Activated CD8-positive, alpha-beta memory T cell treated with anti-CD3 and anti-CD28 coated beads, Interleukin-2, amount 10 ng/mL, durations not matched to agents 7 days and 5 days (primary cell): Measurements from ENCODE around the gene LUZP2. TPM values are rescaled to one million over a fixed set of nuclear protein-coding genes. Genes with fewer than 3 reads are reported as not detected.

ENCODE experiments used
- ATAC-seq: fragments of 150-1000 bp; cut with Tn5 transposase; one replicate; pipeline ENCODE4 v1.10.0; 2021; ENCODE audit warnings: moderate library complexity
- CTCF ChIA-PET: fragments of 350-600 bp; sonication (Branson Sonifier 250); formaldehyde crosslinking; loops from one replicate; lab custom pipeline; 2021; ENCODE audit warnings: antibody characterized with exemption; lab: Charles Lee
- DNase-seq: peaks from one replicate; pipeline ENCODE4 v3.0.0-alpha.2; 2020
- H3K27ac Mint-ChIP-seq: one replicate; pipeline ENCODE4 v1.8.0; 2021; ENCODE audit warnings: mild to moderate bottlenecking, mixed read lengths
- H3K27me3 Mint-ChIP-seq: one replicate; pipeline ENCODE4 v1.8.0; 2021; ENCODE audit warnings: mixed read lengths
- H3K36me3 Mint-ChIP-seq: one replicate; pipeline ENCODE4 v1.8.0; 2021; ENCODE audit warnings: mild to moderate bottlenecking, mixed read lengths
- H3K4me1 Mint-ChIP-seq: one replicate; pipeline ENCODE4 v1.8.0; 2021; ENCODE audit warnings: mixed read lengths
- H3K4me3 Mint-ChIP-seq: one replicate; pipeline ENCODE4 v1.8.0; 2021; ENCODE audit warnings: mild to moderate bottlenecking, moderate library complexity, mixed read lengths
- H3K9me3 Mint-ChIP-seq: one replicate; pipeline ENCODE4 v1.8.0; 2022; ENCODE audit warnings: low read depth, mixed read lengths
- total RNA-seq, 2 experiments: library from RNA; stranded (reverse); gene quantifications; one replicate each; pipeline ENCODE4 v1.2.3, GENCODE V29; 2021

Gene LUZP2
- total RNA-seq, 2 experiments from 2014 or later: not detected

- Mint-ChIP-seq H3K27ac (no peak overlapping the region), H3K4me3 (no peak overlapping the region), H3K27me3 (no peaks in the 10 kb centered on the region)
Observed at GRCh38 chr11:24679821-24680351, 183.0 kb downstream of the LUZP2 start.

DNA sequence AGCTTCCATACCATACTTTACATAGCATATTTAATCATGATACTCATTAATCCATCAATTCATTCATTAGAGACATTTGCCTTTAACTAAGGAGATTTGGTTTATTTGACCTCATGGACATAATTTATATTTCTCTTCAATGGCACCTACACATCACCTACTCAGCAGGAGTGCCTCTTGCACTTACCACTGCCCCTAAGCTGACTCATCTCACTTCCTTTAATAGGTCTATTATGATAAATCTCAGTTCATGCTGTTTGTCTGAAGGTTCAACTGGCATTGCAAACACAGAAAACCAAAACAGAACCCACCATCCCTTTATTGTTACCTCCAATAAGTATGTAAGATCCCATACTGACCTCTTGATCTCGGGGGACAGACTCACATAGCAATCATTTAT, 186.7 kb downstream of the LUZP2 start:
- H3K27me3 Mint-ChIP-seq: no peaks in the 10 kb centered on the region
- CTCF ChIA-PET: no interaction called here
- H3K4me1 Mint-ChIP-seq: no peaks in the 10 kb centered on the region
- no peak overlapping the region for H3K27ac Mint-ChIP-seq
- H3K4me3 Mint-ChIP-seq: no peak overlapping the region
- no peaks in the 10 kb centered on the region for H3K36me3 Mint-ChIP-seq
- ATAC-seq (no peak), DNase-seq (no peak)
- H3K9me3 Mint-ChIP-seq: peaks cover 14% of the 10 kb centered on the region

More at GRCh38 chr11:24679821-24680351, 183.0 kb downstream of the LUZP2 start:
- ATAC-seq (no peak), DNase-seq (no peak)
- Mint-ChIP-seq H3K4me1 (no peaks in the 10 kb centered on the region), H3K9me3 (peaks cover 12% of the 10 kb centered on the region), H3K36me3 (no peaks in the 10 kb centered on the region)
- CTCF ChIA-PET: no interaction called here

- H3K27me3 Mint-ChIP-seq: no peaks in the 10 kb centered on the region
- ATAC-seq (no peak), DNase-seq (no peak)
- no peaks in the 10 kb centered on the region for H3K4me1 Mint-ChIP-seq
- CTCF ChIA-PET: no interaction called here
- H3K9me3 Mint-ChIP-seq: peaks cover 12% of the 10 kb centered on the region
- no peaks in the 10 kb centered on the region for H3K36me3 Mint-ChIP-seq
- H3K4me3 Mint-ChIP-seq: no peak overlapping the region
- no peak overlapping the region for H3K27ac Mint-ChIP-seq
Observed at GRCh38 chr11:24685821-24686220, 189.0 kb downstream of the LUZP2 start.

DNA sequence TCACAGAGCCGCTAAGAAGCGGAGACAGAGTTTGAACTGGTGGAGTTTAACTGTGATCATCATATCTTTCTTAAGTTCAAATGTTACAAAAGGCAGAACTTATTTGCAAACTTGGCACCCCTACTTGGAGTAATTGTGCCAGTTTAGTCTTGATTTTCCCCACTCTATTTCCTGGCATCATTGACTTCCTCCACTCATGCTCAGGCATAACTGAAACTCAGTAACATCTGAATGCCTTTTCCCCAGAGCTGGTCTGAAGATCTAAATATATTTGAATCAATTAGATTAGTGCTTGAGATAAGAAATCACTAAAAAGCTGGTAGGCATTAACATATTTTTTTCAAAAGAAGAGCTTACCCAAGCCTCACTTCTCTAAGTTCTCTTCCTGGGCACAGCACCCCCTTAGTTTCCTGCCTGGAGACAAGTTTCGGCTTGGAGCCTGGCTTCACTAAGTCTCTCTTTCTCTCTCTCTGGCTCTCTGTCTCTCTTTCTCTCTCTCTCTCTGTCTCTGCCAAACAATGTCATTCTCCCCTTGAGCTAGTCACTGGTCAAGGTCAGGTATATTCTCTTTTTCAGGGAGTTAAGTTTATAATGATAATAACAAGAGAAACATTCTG, 190.8 kb downstream of the LUZP2 start:
- Mint-ChIP-seq H3K9me3 (peaks cover 12% of the 10 kb centered on the region), H3K4me1 (no peaks in the 10 kb centered on the region), H3K27me3 (no peaks in the 10 kb centered on the region), H3K36me3 (no peaks in the 10 kb centered on the region), H3K4me3 (no peak overlapping the region), H3K27ac (no peak overlapping the region)
- no peak for ATAC-seq
- DNase-seq: no peak
- CTCF ChIA-PET: no interaction called here

- H3K9me3 Mint-ChIP-seq: peaks cover 12% of the 10 kb centered on the region
- H3K4me1 Mint-ChIP-seq: no peaks in the 10 kb centered on the region
- no peak overlapping the region for H3K27ac Mint-ChIP-seq
- CTCF ChIA-PET: no interaction called here
- DNase-seq: no peak
- no peak for ATAC-seq
- no peaks in the 10 kb centered on the region for H3K27me3 Mint-ChIP-seq
- no peak overlapping the region for H3K4me3 Mint-ChIP-seq
- H3K36me3 Mint-ChIP-seq: no peaks in the 10 kb centered on the region
Observed at GRCh38 chr11:24688981-24689380, 192.1 kb downstream of the LUZP2 start.

GRCh38 chr11:24697522-24698111, 200.8 kb downstream of the LUZP2 start:
- H3K36me3 Mint-ChIP-seq: no peaks in the 10 kb centered on the region
- CTCF ChIA-PET: no interaction called here
- H3K4me1 Mint-ChIP-seq: no peaks in the 10 kb centered on the region
- H3K4me3 Mint-ChIP-seq: no peak overlapping the region
- ATAC-seq (no peak), DNase-seq (no peak)
- peaks cover 11% of the 10 kb centered on the region for H3K9me3 Mint-ChIP-seq
- H3K27me3 Mint-ChIP-seq: no peaks in the 10 kb centered on the region
- no peak overlapping the region for H3K27ac Mint-ChIP-seq

DNA sequence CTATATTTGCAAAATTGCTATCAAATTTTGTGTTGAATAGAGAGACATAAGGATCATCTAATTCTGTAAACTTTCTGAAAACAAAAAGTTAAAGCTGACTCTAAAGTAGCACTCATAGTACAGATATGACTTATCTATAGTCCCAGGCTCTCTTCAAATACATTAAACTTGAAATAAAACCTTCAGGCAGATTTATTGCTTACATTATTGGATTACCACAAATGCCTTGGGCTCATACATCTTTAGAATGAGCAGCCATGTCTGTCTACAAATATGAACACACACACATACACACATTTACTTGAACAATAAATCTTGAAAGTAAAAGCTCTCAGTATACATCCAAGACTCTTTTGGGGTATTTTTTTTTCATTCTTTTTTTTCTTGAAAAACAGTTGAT, 207.9 kb downstream of the LUZP2 start:
- no peaks in the 10 kb centered on the region for H3K36me3 Mint-ChIP-seq
- H3K9me3 Mint-ChIP-seq: peaks cover 10% of the 10 kb centered on the region
- CTCF ChIA-PET: no interaction called here
- no peak for ATAC-seq
- no peaks in the 10 kb centered on the region for H3K27me3 Mint-ChIP-seq
- no peaks in the 10 kb centered on the region for H3K4me1 Mint-ChIP-seq
- no peak overlapping the region for H3K27ac Mint-ChIP-seq
- no peak for DNase-seq
- H3K4me3 Mint-ChIP-seq: no peak overlapping the region

GRCh38 chr11:24705474-24705873, 208.6 kb downstream of the LUZP2 start:
- Mint-ChIP-seq H3K27ac (no peak overlapping the region), H3K4me1 (no peaks in the 10 kb centered on the region), H3K27me3 (no peaks in the 10 kb centered on the region), H3K9me3 (peaks cover 14% of the 10 kb centered on the region), H3K4me3 (no peak overlapping the region), H3K36me3 (no peaks in the 10 kb centered on the region)
- ATAC-seq (no peak), DNase-seq (no peak)
- CTCF ChIA-PET: no interaction called here

DNA sequence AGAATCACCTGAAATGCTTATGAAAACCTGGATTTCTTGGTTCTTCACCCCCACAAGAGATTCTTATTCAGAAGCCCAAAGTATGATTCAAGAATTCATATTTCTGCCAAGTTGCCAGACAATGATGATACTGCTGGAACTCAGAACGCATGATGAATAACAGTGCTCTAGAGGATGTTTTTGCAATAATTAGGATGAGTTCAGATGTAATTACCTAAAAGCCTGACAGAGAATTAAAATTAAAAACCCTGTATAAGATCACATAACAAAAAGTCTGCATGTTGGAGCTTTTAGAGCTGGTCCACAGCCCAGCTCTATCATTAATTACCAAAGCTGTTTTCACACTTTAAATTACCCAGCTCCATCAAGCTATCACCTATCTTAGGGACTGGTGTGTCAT, 211.8 kb downstream of the LUZP2 start:
- ATAC-seq: no peak
- CTCF ChIA-PET: no interaction called here
- no peak overlapping the region for H3K27ac Mint-ChIP-seq
- no peak overlapping the region for H3K4me3 Mint-ChIP-seq
- H3K4me1 Mint-ChIP-seq: no peaks in the 10 kb centered on the region
- H3K36me3 Mint-ChIP-seq: no peaks in the 10 kb centered on the region
- no peaks in the 10 kb centered on the region for H3K27me3 Mint-ChIP-seq
- peaks cover 16% of the 10 kb centered on the region for H3K9me3 Mint-ChIP-seq
- no peak for DNase-seq

GRCh38 chr11:24709928-24710565, 213.2 kb downstream of the LUZP2 start:
- ATAC-seq: no peak
- Mint-ChIP-seq H3K27me3 (no peaks in the 10 kb centered on the region), H3K4me3 (no peak overlapping the region), H3K4me1 (no peaks in the 10 kb centered on the region), H3K36me3 (no peaks in the 10 kb centered on the region), H3K9me3 (peaks cover 14% of the 10 kb centered on the region), H3K27ac (no peak overlapping the region)
- no peak for DNase-seq
- CTCF ChIA-PET: no interaction called here

- Mint-ChIP-seq H3K27ac (no peak overlapping the region), H3K9me3 (peaks cover 24% of the 10 kb centered on the region), H3K27me3 (no peaks in the 10 kb centered on the region), H3K4me3 (no peak overlapping the region), H3K36me3 (no peaks in the 10 kb centered on the region), H3K4me1 (no peaks in the 10 kb centered on the region)
- DNase-seq (no peak), ATAC-seq (no peak)
- CTCF ChIA-PET: no interaction called here
Observed at GRCh38 chr11:24714601-24715000, 217.7 kb downstream of the LUZP2 start.

DNA sequence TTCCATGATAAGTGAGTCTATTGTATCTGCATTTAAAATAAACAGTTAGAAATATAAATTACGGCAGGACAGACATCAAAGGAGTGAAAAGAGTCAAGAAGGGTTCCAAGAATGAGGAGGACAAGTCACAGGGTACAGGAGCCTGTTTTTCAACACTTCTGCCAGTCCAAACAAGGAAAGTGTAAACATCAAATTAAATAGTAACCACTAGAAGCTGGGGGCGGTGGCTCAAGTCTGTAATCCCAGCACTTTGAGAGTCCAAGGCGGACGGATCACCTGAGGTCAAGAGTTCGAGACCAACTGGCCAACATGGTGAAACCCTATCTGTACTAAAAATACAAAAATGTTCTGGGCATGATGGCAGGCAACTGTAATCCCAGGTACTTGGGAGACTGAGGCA, 219.6 kb downstream of the LUZP2 start:
- Mint-ChIP-seq H3K27ac (no peak overlapping the region), H3K4me3 (no peak overlapping the region), H3K4me1 (no peaks in the 10 kb centered on the region), H3K36me3 (no peaks in the 10 kb centered on the region), H3K27me3 (no peaks in the 10 kb centered on the region), H3K9me3 (peaks cover 19% of the 10 kb centered on the region)
- CTCF ChIA-PET: no interaction called here
- no peak for ATAC-seq
- DNase-seq: no peak

DNA sequence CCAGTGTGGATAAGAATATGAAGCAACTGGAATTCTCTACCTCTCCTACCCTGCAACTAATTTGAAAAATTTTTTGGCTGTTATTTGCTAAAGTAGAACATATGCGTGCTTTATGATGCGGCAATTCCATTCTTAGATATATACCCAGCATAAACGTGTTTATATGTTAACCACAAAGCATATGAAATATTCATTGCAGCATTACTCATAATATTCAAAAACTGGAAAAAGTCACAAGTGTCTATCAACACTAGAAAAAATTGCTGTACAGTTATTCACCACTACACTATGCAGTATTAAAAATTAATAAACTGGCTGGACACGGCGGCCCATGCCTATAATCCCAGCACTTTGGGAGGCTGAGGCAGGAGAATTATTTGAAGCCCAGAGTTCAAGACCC, 226.4 kb downstream of the LUZP2 start:
- ATAC-seq: no peak
- H3K36me3 Mint-ChIP-seq: no peaks in the 10 kb centered on the region
- no peak overlapping the region for H3K4me3 Mint-ChIP-seq
- no peak overlapping the region for H3K27ac Mint-ChIP-seq
- H3K4me1 Mint-ChIP-seq: no peaks in the 10 kb centered on the region
- peaks cover 7% of the 10 kb centered on the region for H3K9me3 Mint-ChIP-seq
- CTCF ChIA-PET: no interaction called here
- DNase-seq: no peak
- no peaks in the 10 kb centered on the region for H3K27me3 Mint-ChIP-seq

GRCh38 chr11:24731554-24731953, 234.7 kb downstream of the LUZP2 start:
- CTCF ChIA-PET: no interaction called here
- H3K36me3 Mint-ChIP-seq: no peaks in the 10 kb centered on the region
- no peak for DNase-seq
- peaks cover 2% of the 10 kb centered on the region for H3K9me3 Mint-ChIP-seq
- no peak overlapping the region for H3K4me3 Mint-ChIP-seq
- no peaks in the 10 kb centered on the region for H3K4me1 Mint-ChIP-seq
- no peak for ATAC-seq
- no peak overlapping the region for H3K27ac Mint-ChIP-seq
- no peaks in the 10 kb centered on the region for H3K27me3 Mint-ChIP-seq
